B cell (primary cell): ENCODE results near the gene RRP12.

Source experiments
- EZH2 ChIP-seq: IDR thresholded peaks from 2 replicates; pipeline ENCODE4 v1.6.1; 2012; ENCODE audit warnings: borderline replicate concordance, low read depth, mild to moderate bottlenecking, moderate library complexity, low read length; ENCODE audit not compliant: insufficient read depth, poor library complexity, severe bottlenecking
- TF ChIP-seq, protein P1 (sequence below): fragments of 200-600 bp; IDR thresholded peaks from one replicate; pipeline ENCODE4 v1.8.0; 2022; ENCODE audit warnings: antibody characterized with exemption, mild to moderate bottlenecking

DNA sequence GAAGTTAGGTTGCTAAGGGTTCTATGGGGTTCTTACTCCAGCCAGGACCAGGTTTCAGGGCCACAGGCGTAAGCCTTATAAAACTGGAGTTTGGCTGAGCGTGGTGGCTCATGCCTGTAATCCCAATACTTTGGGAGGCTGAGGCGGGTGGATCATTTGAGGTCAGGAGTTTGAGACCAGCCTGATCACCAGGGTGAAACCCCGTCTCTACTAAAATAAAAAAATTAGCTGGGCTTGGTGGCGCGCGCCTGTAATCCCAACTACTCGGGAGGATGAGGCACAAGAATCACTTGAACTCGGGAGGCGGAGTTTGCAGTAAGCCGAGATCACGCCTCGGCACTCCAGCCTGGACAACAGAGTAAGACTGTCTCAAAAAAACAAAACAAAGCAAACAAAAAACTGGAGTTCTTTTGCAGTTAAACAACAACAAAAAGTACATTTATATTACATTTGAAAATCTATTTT lies 347 bp upstream of the RRP12 start:
- TF ChIP-seq, protein P1, sequence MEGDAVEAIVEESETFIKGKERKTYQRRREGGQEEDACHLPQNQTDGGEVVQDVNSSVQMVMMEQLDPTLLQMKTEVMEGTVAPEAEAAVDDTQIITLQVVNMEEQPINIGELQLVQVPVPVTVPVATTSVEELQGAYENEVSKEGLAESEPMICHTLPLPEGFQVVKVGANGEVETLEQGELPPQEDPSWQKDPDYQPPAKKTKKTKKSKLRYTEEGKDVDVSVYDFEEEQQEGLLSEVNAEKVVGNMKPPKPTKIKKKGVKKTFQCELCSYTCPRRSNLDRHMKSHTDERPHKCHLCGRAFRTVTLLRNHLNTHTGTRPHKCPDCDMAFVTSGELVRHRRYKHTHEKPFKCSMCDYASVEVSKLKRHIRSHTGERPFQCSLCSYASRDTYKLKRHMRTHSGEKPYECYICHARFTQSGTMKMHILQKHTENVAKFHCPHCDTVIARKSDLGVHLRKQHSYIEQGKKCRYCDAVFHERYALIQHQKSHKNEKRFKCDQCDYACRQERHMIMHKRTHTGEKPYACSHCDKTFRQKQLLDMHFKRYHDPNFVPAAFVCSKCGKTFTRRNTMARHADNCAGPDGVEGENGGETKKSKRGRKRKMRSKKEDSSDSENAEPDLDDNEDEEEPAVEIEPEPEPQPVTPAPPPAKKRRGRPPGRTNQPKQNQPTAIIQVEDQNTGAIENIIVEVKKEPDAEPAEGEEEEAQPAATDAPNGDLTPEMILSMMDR: no peak
- no peak for TF ChIP-seq EZH2
